ENCODE measurements around the gene NOD2. TPM values are rescaled to one million over a fixed set of nuclear protein-coding genes. Genes with fewer than 3 reads are reported as not detected.

Gene NOD2
- total RNA-seq, 1 experiment from 2014 or later = 0.11 TPM

DNA sequence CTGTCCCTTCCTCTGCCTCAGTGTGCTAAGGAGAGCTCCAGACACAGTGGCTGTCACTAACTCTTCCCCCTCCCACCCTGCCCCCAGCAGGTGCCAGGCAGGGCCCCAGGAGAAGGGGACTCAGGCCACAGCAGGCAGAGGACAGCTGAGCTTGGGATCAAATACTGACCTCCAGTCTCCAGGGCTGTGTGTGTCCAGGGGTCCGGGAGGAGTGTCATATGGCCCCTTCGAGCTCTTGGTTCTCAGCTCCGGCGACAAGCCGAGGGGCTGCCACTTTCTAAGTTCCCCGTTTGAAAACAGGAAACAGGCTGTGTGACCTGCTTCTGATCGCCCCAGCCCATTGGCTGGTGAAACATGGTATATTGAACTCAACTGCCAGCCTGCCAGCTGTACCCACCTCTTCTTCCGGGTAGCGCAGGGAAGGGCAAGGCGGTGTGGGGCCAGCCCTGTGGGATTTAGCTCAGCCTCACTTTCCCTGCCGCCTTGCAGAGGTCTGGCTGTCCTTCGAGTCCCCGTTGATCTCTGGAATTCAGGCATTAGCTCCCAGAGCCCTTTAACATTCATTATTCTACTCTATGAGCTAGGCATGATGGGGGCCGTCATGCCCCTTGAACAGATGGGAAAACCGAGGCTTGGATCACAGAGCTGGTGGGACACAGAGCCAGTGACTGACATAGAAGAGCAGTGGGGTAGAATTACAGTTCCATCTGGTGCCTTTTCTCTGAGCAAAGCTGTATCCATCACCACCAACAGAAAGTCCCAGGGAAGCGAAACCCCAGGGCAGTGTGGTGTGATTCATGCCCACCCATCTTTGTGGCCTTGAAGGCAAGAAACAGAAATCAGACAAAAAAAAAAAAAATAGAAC lies 12.2 kb upstream of the NOD2 start, which contains the start of gene SNX20:
Gene SNX20, minus strand, starts transcription at position 292 of the 865 bp plus-strand sequence. CDS start 3,786 bp downstream, outside the sequence.
- Mint-ChIP-seq H3K36me3 (no peaks in the 10 kb centered on the region), H3K9me3 (no peaks in the 10 kb centered on the region), H3K4me1 (no peaks in the 10 kb centered on the region), H3K27ac (no peak within 1 kb of the TSS), H3K27me3 (ENCODE audit: low read depth) (no peaks in the 10 kb centered on the region), H3K4me3 (no peak within 1 kb of the TSS)
- CTCF ChIA-PET = interaction anchor here (1.4 to 7.6 kb wide), 2 partner anchors 14 to 125 kb away, joined by 11 to 101 read pairs; no protein-coding TSS in a partner anchor
- POLR2A ChIA-PET = no interaction called here
- ATAC-seq (no peak), DNase-seq (ENCODE audit: low spot score) (no peak)
- TF ChIP-seq, protein P1, sequence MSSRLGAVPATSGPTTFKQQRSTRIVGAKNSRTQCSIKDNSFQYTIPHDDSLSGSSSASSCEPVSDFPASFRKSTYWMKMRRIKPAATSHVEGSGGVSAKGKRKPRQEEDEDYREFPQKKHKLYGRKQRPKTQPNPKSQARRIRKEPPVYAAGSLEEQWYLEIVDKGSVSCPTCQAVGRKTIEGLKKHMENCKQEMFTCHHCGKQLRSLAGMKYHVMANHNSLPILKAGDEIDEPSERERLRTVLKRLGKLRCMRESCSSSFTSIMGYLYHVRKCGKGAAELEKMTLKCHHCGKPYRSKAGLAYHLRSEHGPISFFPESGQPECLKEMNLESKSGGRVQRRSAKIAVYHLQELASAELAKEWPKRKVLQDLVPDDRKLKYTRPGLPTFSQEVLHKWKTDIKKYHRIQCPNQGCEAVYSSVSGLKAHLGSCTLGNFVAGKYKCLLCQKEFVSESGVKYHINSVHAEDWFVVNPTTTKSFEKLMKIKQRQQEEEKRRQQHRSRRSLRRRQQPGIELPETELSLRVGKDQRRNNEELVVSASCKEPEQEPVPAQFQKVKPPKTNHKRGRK (CRISPR knock-in tag; IDR thresholded peaks at IDR 0.05; ENCODE audit: borderline replicate concordance) = no peak
- TF ChIP-seq NFYB (CRISPR knock-in tag; conservative IDR thresholded peaks at IDR 0.05; ENCODE audit: low read depth) = no peak
- TF ChIP-seq CREM (CRISPR knock-in tag; IDR thresholded peaks at IDR 0.05) = no peak
- TF ChIP-seq, protein P2, sequence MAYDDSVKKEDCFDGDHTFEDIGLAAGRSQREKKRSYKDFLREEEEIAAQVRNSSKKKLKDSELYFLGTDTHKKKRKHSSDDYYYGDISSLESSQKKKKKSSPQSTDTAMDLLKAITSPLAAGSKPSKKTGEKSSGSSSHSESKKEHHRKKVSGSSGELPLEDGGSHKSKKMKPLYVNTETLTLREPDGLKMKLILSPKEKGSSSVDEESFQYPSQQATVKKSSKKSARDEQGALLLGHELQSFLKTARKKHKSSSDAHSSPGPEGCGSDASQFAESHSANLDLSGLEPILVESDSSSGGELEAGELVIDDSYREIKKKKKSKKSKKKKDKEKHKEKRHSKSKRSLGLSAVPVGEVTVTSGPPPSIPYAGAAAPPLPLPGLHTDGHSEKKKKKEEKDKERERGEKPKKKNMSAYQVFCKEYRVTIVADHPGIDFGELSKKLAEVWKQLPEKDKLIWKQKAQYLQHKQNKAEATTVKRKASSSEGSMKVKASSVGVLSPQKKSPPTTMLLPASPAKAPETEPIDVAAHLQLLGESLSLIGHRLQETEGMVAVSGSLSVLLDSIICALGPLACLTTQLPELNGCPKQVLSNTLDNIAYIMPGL (CRISPR knock-in tag; IDR thresholded peaks at IDR 0.05) = no peak
- no peak for TF ChIP-seq GRHL2 (CRISPR knock-in tag; IDR thresholded peaks at IDR 0.05; ENCODE audit: insufficient replicate concordance, severe bottlenecking)
- no peak for TF ChIP-seq CBFB (CRISPR knock-in tag; IDR thresholded peaks at IDR 0.05; ENCODE audit: low read depth)
- TF ChIP-seq, protein P3, sequence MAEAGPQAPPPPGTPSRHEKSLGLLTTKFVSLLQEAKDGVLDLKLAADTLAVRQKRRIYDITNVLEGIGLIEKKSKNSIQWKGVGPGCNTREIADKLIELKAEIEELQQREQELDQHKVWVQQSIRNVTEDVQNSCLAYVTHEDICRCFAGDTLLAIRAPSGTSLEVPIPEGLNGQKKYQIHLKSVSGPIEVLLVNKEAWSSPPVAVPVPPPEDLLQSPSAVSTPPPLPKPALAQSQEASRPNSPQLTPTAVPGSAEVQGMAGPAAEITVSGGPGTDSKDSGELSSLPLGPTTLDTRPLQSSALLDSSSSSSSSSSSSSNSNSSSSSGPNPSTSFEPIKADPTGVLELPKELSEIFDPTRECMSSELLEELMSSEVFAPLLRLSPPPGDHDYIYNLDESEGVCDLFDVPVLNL (CRISPR knock-in tag; IDR thresholded peaks at IDR 0.05; ENCODE audit: borderline replicate concordance, low read depth) = no peak
- no peak for TF ChIP-seq ZNF396 (CRISPR knock-in tag; IDR thresholded peaks at IDR 0.05; ENCODE audit: borderline replicate concordance)
- no peak for TF ChIP-seq JAZF1 (CRISPR knock-in tag; IDR thresholded peaks at IDR 0.05)
- no peak for TF ChIP-seq NR1H2 (CRISPR knock-in tag; IDR thresholded peaks at IDR 0.05)
- TF ChIP-seq, protein P4, sequence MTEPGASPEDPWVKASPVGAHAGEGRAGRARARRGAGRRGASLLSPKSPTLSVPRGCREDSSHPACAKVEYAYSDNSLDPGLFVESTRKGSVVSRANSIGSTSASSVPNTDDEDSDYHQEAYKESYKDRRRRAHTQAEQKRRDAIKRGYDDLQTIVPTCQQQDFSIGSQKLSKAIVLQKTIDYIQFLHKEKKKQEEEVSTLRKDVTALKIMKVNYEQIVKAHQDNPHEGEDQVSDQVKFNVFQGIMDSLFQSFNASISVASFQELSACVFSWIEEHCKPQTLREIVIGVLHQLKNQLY (CRISPR knock-in tag; IDR thresholded peaks at IDR 0.05) = no peak

DNA sequence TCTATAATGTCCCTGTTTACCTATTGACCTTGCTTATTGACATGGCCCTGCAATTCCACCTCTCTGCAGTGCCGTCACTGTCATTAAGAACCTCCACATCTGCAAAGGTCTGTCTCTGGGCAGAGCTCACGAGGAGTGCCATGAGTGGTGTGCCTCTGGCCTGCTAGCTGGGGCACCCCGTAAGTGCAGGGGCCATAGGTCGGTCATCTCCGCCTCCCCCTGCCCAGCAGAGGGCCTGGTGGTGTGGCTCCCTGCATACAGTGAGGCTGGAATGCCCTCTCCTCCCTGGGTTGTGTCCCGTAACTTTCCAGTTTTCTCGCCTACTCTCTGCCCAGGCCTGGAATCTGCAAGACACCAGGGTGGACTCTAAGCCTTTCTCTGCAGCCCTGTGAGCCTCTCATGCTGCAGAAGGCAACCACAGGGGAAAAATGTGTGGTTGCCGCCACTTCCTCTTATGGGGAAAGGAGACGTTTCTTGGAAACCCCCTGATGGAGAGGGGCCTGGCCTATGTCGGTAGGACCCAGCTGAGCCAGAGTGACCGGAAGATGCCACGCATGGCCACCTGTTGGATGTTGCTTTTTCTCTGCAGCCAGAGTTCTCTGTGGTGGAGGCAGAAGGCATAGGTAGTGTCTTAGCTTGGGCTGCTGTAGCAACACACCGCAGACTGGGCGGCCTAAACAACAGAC lies 9.6 kb upstream of the NOD2 start:
- H3K4me3 Mint-ChIP-seq = no peak overlapping the region
- CTCF ChIA-PET = interaction anchor here (0.7 to 2.2 kb wide), 3 partner anchors 17 to 123 kb away, joined by 4 to 5 read pairs (median 5); no protein-coding TSS in a partner anchor
- H3K9me3 Mint-ChIP-seq = no peaks in the 10 kb centered on the region
- no peak for DNase-seq (ENCODE audit: low spot score)
- no peaks in the 10 kb centered on the region for H3K4me1 Mint-ChIP-seq
- no peak for ATAC-seq
- no peak overlapping the region for H3K27ac Mint-ChIP-seq
- no peaks in the 10 kb centered on the region for H3K36me3 Mint-ChIP-seq
- POLR2A ChIA-PET = no interaction called here
- no peaks in the 10 kb centered on the region for H3K27me3 Mint-ChIP-seq (ENCODE audit: low read depth)
- TF ChIP-seq RELA (CRISPR knock-in tag; IDR thresholded peaks at IDR 0.05; ENCODE audit: borderline replicate concordance) = no peak
- TF ChIP-seq, protein P5, sequence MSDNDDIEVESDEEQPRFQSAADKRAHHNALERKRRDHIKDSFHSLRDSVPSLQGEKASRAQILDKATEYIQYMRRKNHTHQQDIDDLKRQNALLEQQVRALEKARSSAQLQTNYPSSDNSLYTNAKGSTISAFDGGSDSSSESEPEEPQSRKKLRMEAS (CRISPR knock-in tag; IDR thresholded peaks at IDR 0.05) = no peak
- TF ChIP-seq, protein P6, sequence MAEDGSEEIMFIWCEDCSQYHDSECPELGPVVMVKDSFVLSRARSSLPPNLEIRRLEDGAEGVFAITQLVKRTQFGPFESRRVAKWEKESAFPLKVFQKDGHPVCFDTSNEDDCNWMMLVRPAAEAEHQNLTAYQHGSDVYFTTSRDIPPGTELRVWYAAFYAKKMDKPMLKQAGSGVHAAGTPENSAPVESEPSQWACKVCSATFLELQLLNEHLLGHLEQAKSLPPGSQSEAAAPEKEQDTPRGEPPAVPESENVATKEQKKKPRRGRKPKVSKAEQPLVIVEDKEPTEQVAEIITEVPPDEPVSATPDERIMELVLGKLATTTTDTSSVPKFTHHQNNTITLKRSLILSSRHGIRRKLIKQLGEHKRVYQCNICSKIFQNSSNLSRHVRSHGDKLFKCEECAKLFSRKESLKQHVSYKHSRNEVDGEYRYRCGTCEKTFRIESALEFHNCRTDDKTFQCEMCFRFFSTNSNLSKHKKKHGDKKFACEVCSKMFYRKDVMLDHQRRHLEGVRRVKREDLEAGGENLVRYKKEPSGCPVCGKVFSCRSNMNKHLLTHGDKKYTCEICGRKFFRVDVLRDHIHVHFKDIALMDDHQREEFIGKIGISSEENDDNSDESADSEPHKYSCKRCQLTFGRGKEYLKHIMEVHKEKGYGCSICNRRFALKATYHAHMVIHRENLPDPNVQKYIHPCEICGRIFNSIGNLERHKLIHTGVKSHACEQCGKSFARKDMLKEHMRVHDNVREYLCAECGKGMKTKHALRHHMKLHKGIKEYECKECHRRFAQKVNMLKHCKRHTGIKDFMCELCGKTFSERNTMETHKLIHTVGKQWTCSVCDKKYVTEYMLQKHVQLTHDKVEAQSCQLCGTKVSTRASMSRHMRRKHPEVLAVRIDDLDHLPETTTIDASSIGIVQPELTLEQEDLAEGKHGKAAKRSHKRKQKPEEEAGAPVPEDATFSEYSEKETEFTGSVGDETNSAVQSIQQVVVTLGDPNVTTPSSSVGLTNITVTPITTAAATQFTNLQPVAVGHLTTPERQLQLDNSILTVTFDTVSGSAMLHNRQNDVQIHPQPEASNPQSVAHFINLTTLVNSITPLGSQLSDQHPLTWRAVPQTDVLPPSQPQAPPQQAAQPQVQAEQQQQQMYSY (CRISPR knock-in tag; IDR thresholded peaks at IDR 0.05) = no peak
- TF ChIP-seq IRF2 (CRISPR knock-in tag; IDR thresholded peaks at IDR 0.05; ENCODE audit: borderline replicate concordance, low read depth) = no peak
- TF ChIP-seq, protein P7, sequence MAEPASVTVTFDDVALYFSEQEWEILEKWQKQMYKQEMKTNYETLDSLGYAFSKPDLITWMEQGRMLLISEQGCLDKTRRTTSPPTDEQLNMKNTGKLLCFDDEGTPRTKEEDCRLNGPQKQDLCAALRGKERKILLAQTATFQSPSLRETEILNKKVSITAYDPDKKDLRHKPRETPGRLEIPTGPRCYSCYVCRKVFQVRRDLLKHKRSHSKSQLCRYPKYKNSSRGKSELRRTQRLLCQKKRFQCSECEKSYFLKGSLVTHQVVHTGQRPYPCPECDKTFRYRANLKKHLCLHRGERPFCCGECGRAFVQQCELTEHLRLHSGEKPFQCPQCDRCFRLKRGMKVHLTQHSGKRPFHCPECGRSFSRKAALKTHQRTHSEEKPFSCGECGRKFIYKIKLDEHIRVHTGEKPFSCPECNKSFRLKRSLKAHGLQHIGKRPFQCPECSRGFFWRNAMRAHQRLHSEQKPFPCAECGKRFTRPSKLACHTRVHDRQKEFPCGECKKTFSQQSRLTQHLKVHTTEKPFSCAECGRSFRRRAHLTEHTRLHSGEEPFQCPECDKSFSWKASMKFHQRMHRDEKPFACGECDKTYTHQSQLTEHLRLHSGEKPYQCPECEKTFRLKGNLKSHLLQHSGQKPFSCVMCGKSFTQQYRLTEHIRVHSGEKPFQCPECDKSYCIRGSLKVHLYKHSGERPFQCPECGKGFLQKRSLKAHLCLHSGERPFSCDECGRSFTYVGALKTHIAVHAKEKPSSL (CRISPR knock-in tag; conservative IDR thresholded peaks at IDR 0.05) = no peak
- no peak for TF ChIP-seq ZNF138 (CRISPR knock-in tag; conservative IDR thresholded peaks at IDR 0.05)
- TF ChIP-seq ATF1 (CRISPR knock-in tag; IDR thresholded peaks at IDR 0.05) = no peak
- TF ChIP-seq, protein P8, sequence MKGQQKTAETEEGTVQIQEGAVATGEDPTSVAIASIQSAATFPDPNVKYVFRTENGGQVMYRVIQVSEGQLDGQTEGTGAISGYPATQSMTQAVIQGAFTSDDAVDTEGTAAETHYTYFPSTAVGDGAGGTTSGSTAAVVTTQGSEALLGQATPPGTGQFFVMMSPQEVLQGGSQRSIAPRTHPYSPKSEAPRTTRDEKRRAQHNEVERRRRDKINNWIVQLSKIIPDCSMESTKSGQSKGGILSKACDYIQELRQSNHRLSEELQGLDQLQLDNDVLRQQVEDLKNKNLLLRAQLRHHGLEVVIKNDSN (CRISPR knock-in tag; IDR thresholded peaks at IDR 0.05) = no peak
